Transverse colon (tissue), 4 donors: ENCODE measurements around the gene TBC1D2B. TPM values are rescaled to one million over a fixed set of nuclear protein-coding genes. Genes with fewer than 3 reads are reported as not detected.

ENCODE experiments used
- DNase-seq: peaks from one replicate; pipeline ENCODE4 v3.0.0-alpha.2; 2019
- H3K27ac ChIP-seq, 4 donors: fragments of 200-600 bp; sonication (generic); 2 replicates each; pipeline ENCODE4 v1.5.1; 2016 to 2018; ENCODE audit warnings: inconsistent platforms in 4 of 4
- H3K27me3 ChIP-seq: fragments of 200-600 bp; sonication (generic); 2 replicates; pipeline ENCODE4 v1.5.1; 2017; ENCODE audit warnings: inconsistent platforms
- H3K36me3 ChIP-seq, 4 donors: fragments of 200-600 bp; sonication (generic); 2 replicates each; pipeline ENCODE4 v1.5.1; 2017 to 2019; ENCODE audit warnings: inconsistent platforms in 4 of 4
- H3K4me1 ChIP-seq, 4 donors: fragments of 200-600 bp; sonication (generic); 2 replicates each; pipeline ENCODE4 v1.5.1; 2017 to 2020; ENCODE audit warnings: inconsistent platforms in 4 of 4
- H3K4me3 ChIP-seq, 4 donors: fragments of 200-600 bp; sonication (generic); 1 replicate in 1 of 4; 2 replicates in 3 of 4; pipeline versions ENCODE4 v1.5.1 to v1.6.1; 2017 to 2019; ENCODE audit warnings: inconsistent platforms in 4 of 4
- H3K9me3 ChIP-seq, 2 donors: fragments of 200-600 bp; sonication (generic); 2 replicates each; pipeline ENCODE4 v1.5.1; 2017 to 2019; ENCODE audit warnings: inconsistent platforms in 2 of 2
- EP300 ChIP-seq: sonication (generic); formaldehyde crosslinking; IDR thresholded peaks from one replicate; pipeline ENCODE4 v1.6.1; 2017; ENCODE audit warnings: antibody characterized with exemption, low read depth
- POLR2A ChIP-seq: fragments of 450-650 bp; IDR thresholded peaks from one replicate; pipeline ENCODE4 v1.6.1; 2016; ENCODE audit warnings: antibody characterized with exemption, mild to moderate bottlenecking, moderate library complexity
- POLR2AphosphoS5 ChIP-seq, 3 donors: sonication (generic); formaldehyde crosslinking; IDR thresholded peaks; one replicate each; pipeline ENCODE4 v1.6.1; 2016; ENCODE audit warnings: antibody characterized with exemption in 3 of 3
- WGBS, 2 donors: methylation state at CpG; one replicate each; pipeline ENCODE4 v1.1.5; 2018; ENCODE audit warnings: low coverage in 1 of 2; 5-methylcytosine and 5-hydroxymethylcytosine counted together
- in situ Hi-C, 4 donors: fragments of 200-750 bp; cut with MboI; loops; one replicate each; pipeline versions ENCODE4 v1.15.0 to v1.15.1; 2017; ENCODE audit warnings: low sequenced_read_pairs in 3 of 4, low pct_ligation_motif_present in 1 of 4, low pct_unique_long_range_greater_than_20kb in 1 of 4
- intact Hi-C: fragments of 100-400 bp; cut with DNase I; formaldehyde crosslinking; loops from one replicate; pipeline ENCODE4 v1.15.1; 2023; ENCODE audit warnings: low total_unique reads
- total RNA-seq, 4 donors: library from RNA; depleted of rRNA; stranded (reverse); fragments of >200 nt; gene quantifications; one replicate each; pipeline ENCODE4 v1.1.0, GENCODE V29; 2016
- TF ChIP-seq, protein P1 (sequence below), 5 experiments: fragments of 200-600 bp in 3 of 5; fragments of 450-650 bp in 2 of 5; sonication (generic) in 3 of 5; IDR thresholded peaks; 1 replicate in 2 of 5; 2 replicates in 3 of 5; pipeline ENCODE4 v1.5.1; 2016 to 2017; ENCODE audit warnings: antibody characterized with exemption in 5 of 5, inconsistent platforms in 3 of 5, mild to moderate bottlenecking in 2 of 5, moderate library complexity in 1 of 5

The TBC1D2B gene
- total RNA-seq, 4 donors from 2014 or later = 40.4 to 62.6 (median 53.8) TPM

DNA sequence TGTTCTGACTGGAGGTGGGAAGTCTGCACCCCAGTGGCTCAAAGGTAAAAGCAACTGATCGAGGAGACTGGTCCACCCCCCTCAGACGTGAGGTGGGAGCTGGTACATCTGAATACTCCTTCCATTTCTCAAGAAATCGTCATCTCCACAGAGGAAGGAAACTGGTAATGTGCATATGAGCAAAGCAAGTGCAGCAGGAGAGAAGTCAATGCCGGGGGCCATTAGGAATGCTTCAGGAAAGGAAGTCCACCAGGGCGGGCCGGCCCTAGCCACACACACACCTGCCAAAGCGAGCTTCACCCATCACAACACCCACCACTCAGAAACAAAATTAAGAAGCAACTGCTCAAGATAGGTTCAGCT, 8.5 kb downstream of the TBC1D2B start:
- DNase-seq = no peak
- no peak for TF ChIP-seq POLR2AphosphoS5 (IDR thresholded peaks at IDR 0.05)
- Histone ChIP-seq H3K36me3 (no peaks in the 10 kb centered on the region), H3K4me3 (peak overlapping the region in 1 of 4 donors; percentile 4), H3K27me3 (no peaks in the 10 kb centered on the region), H3K4me1 (peaks cover 73 to 100% (median 98%) of the 10 kb centered on the region in 4 donors), H3K27ac (peak overlapping the region; percentile 87 to 98 (median 96)), H3K9me3 (no peaks in the 10 kb centered on the region)
- WGBS, 2 donors = 21 to 69% methylated on average over 3 to 7 of the region's 7 CpGs
- intact Hi-C loops = no loop called here
- in situ Hi-C loops = no loop called here

DNA sequence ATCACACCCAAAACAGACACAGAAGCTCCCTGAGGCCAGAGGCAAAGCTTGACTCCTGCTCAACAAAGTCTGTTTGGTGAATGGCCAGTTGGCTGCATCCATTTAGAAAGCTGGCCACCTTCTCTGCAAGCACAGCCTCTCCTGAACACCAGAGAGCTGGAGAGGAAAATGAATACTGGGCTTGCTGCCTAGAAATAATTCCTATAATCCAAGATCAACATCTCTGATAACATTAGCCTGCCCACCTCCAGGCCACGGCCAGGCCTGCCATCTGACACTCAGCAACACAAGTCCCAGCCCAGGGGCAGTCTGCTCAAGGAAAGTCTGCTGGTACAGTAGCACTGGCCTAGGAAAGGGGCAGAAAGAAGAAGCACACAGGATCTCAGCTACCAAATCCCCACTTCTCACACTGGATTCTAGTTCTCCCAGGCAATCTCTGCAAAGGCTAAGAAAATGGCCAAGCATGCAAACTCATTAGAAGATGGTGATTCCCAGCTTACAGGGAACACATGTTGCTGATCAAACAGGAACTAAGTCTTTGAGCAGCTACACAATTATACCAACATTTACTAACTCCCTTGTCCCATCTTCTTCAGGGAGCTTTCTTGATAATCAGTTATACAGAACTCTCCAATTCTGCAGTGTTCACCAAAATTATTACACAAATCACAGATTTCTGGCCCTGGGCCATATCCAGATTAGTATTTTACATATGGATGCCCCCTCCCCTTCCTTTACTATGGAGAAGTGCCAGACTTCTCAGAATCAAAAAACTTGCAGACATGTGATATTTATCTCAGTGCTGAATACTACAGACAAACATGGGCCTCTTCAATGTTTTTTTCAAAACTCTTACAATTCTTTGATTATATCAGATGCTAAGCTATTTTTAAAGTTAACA, 9.9 kb downstream of the TBC1D2B start:
- intact Hi-C loops = no loop called here
- Histone ChIP-seq H3K9me3 (no peaks in the 10 kb centered on the region), H3K4me1 (peaks cover 72 to 100% (median 95%) of the 10 kb centered on the region in 4 donors), H3K36me3 (no peaks in the 10 kb centered on the region), H3K27me3 (no peaks in the 10 kb centered on the region), H3K4me3 (no peak overlapping the region), H3K27ac (peak overlapping the region; percentile 87 to 98 (median 96))
- 43% methylated on average over 1 of the region's 1 CpG; no CpG with 5 or more reads in 1 of the 2 donors for WGBS, 2 donors
- in situ Hi-C loops = no loop called here
- TF ChIP-seq, protein P1, sequence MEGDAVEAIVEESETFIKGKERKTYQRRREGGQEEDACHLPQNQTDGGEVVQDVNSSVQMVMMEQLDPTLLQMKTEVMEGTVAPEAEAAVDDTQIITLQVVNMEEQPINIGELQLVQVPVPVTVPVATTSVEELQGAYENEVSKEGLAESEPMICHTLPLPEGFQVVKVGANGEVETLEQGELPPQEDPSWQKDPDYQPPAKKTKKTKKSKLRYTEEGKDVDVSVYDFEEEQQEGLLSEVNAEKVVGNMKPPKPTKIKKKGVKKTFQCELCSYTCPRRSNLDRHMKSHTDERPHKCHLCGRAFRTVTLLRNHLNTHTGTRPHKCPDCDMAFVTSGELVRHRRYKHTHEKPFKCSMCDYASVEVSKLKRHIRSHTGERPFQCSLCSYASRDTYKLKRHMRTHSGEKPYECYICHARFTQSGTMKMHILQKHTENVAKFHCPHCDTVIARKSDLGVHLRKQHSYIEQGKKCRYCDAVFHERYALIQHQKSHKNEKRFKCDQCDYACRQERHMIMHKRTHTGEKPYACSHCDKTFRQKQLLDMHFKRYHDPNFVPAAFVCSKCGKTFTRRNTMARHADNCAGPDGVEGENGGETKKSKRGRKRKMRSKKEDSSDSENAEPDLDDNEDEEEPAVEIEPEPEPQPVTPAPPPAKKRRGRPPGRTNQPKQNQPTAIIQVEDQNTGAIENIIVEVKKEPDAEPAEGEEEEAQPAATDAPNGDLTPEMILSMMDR (IDR thresholded peaks at IDR 0.05) = no peak
- TF ChIP-seq EP300 = no peak
- TF ChIP-seq POLR2AphosphoS5 (IDR thresholded peaks at IDR 0.05) = no peak
- TF ChIP-seq POLR2A = no peak
- no peak for DNase-seq

DNA sequence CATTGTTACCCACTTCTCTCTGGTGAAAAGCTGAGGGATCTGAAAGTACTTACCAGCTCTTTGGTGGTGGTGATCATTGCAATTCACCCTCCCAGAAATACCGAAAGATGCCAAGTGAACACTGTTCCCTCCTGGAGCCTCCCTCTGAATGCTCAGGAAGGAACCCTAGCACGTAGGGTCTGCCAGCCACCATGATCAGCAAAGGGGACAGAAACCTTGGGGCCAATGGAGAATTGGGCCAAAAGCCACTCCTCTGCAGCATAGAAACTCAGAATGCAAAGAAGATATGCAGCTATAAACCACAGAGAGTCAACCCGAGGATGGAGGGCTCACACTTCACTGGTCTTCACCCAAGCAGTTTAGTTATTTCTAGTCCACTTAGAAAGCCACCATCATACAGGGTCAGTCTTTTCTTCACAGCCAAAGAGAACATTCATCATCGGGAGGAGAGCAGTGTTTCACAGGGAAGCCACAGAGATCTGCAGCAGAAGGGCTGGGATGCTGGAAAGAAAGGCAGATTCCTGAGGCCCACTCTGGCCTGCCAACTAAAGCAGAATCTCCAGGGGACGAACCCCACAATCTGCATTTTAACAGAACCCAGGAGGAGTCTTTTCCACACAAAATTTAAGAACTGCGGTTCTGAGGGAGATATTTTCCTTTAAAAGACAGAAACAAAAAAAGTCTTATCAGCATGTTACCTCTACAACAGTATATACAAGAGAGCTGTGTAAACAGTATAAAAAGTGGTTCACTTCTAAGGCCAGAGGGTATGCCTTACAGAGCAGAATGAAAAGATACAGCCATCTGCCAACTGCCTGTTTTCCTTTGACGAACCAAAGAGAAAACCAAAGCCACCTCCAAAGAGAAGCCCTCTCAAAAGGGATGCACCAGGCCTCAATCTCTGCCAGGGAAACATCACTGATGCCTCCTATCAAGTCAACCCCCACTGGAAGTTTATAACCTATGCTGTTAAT, 11.3 kb downstream of the TBC1D2B start:
- Histone ChIP-seq H3K4me1 (peaks cover 59 to 100% (median 91%) of the 10 kb centered on the region in 4 donors), H3K27ac (peak overlapping the region; percentile 87 to 98 (median 96)), H3K27me3 (no peaks in the 10 kb centered on the region), H3K4me3 (no peak overlapping the region), H3K36me3 (no peaks in the 10 kb centered on the region), H3K9me3 (no peaks in the 10 kb centered on the region)
- TF ChIP-seq, protein P1 (IDR thresholded peaks at IDR 0.05) = no peak
- TF ChIP-seq EP300 = no peak
- TF ChIP-seq POLR2AphosphoS5 (IDR thresholded peaks at IDR 0.05) = no peak
- no peak for TF ChIP-seq POLR2A
- no peak for DNase-seq
- 30 to 45% methylated on average over 4 to 7 of the region's 7 CpGs for WGBS, 2 donors
- in situ Hi-C loops = no loop called here
- intact Hi-C loops = no loop called here

DNA sequence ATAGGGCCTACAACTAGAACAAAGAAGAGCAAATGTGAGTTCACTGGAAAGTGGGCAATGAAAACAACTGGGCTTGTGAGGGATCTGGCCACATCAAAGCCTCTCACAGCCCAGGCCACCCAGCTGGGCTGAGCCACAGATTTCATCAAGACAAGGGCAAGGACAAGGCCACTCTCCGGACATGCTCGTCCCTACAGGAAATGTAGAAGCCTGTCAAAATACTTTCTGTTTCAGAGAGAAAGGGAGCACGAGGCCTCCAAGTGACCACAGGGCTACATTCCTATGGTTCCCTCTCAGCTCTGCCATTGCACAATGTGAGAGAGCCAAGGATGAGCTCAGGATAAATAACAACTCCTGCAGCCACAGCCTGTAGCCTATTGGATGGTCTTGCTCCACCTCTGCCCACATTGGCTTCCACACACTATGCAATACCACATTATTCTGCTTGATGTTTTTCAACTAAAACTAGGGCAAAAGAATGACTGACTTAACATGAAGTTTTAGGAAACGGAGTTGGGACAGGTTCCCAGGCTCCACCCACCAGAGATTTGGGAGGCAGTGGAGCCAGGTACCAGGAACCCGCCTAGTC, 12.1 kb downstream of the TBC1D2B start:
- peak; percentile 66 for DNase-seq
- WGBS, 2 donors = 25 to 59% methylated on average over 2 to 5 of the region's 5 CpGs
- intact Hi-C loops = no loop called here
- Histone ChIP-seq H3K4me1 (peaks cover 59 to 97% (median 89%) of the 10 kb centered on the region in 4 donors), H3K4me3 (no peak overlapping the region), H3K27me3 (no peaks in the 10 kb centered on the region), H3K9me3 (no peaks in the 10 kb centered on the region), H3K36me3 (no peaks in the 10 kb centered on the region), H3K27ac (peak overlapping the region; percentile 87 to 98 (median 96))
- no peak for TF ChIP-seq EP300
- peak; percentile 55 to 78 (median 60) for TF ChIP-seq POLR2AphosphoS5 (IDR thresholded peaks at IDR 0.05)
- in situ Hi-C loops = no loop called here
